OCI-LY7 (cell line): Measurements from ENCODE around the gene TMEM207. TPM values are rescaled to one million over a fixed set of nuclear protein-coding genes. Genes with fewer than 3 reads are reported as not detected.

Experiments
- BruUV-seq: library from RNA; stranded (reverse); fragments of 400-500 nt; replicated peaks from 2 replicates; lab custom pipeline; 2021; lab: Mats Ljungman, UMichigan
- CTCF ChIA-PET: fragments of 300-600 bp; sonication (Branson Sonifier 250); formaldehyde crosslinking; loops from one replicate; lab custom pipeline; 2022; ENCODE audit warnings: antibody characterized with exemption; ENCODE audit not compliant: unreplicated experiment; lab: Charles Lee
- POLR2A ChIA-PET: fragments of 300-600 bp; sonication (Branson Sonifier 250); formaldehyde crosslinking; loops from one replicate; lab custom pipeline; 2022; ENCODE audit warnings: antibody characterized with exemption; lab: Charles Lee
- DNase-seq: peaks from one replicate; pipeline ENCODE4 v3.0.0-alpha.2; 2015; ENCODE audit warnings: low spot score
- H2AFZ ChIP-seq: fragments of 200-600 bp; sonication (generic), shearing (Covaris generic); 2 replicates; pipeline ENCODE4 v1.6.1; 2014; ENCODE audit warnings: mild to moderate bottlenecking, antibody characterized with exemption, low read length, moderate library complexity
- H3K27ac ChIP-seq: fragments of 200-600 bp; sonication (generic); 2 replicates; pipeline ENCODE4 v1.5.1; 2014; ENCODE audit warnings: mixed run types, low read depth, mild to moderate bottlenecking, moderate library complexity, low read length, inconsistent platforms; ENCODE audit not compliant: poor library complexity, severe bottlenecking
- H3K36me3 ChIP-seq: fragments of 200-600 bp; sonication (generic); 2 replicates; pipeline ENCODE4 v1.6.1; 2014; ENCODE audit warnings: mild to moderate bottlenecking, antibody characterized with exemption, low read length, moderate library complexity, mixed read lengths; ENCODE audit not compliant: insufficient read depth
- H3K4me1 ChIP-seq: fragments of 200-600 bp; sonication (generic); 2 replicates; pipeline ENCODE4 v1.5.1; 2014; ENCODE audit warnings: mild to moderate bottlenecking, low read length; ENCODE audit not compliant: insufficient read depth, poor library complexity, severe bottlenecking
- H3K4me2 ChIP-seq: fragments of 200-600 bp; sonication (generic); 2 replicates; pipeline ENCODE4 v1.6.1; 2014; ENCODE audit warnings: mild to moderate bottlenecking, low read length
- H3K4me3 ChIP-seq: fragments of 200-600 bp; sonication (generic); 2 replicates; pipeline ENCODE4 v1.5.1; 2014; ENCODE audit warnings: mild to moderate bottlenecking, low read depth, low read length; ENCODE audit not compliant: poor library complexity, severe bottlenecking
- H3K79me2 ChIP-seq: fragments of 200-600 bp; sonication (generic); 2 replicates; pipeline ENCODE4 v1.6.1; 2016; ENCODE audit warnings: low read depth, mild to moderate bottlenecking, low read length, moderate library complexity, mixed read lengths; ENCODE audit not compliant: insufficient read depth
- H3K9me2 ChIP-seq: fragments of 200-600 bp; sonication (generic); 2 replicates; pipeline ENCODE4 v1.6.1; 2016; ENCODE audit warnings: mild to moderate bottlenecking, low read length, mixed read lengths; ENCODE audit not compliant: insufficient read depth
- H3K9me3 ChIP-seq: fragments of 200-600 bp; sonication (generic); 2 replicates; pipeline ENCODE4 v1.6.1; 2014; ENCODE audit warnings: mild to moderate bottlenecking, mixed run types, low read length, mixed read lengths
- H4K20me1 ChIP-seq: fragments of 200-600 bp; sonication (generic); 2 replicates; pipeline ENCODE4 v1.6.1; 2014; ENCODE audit warnings: mild to moderate bottlenecking, antibody characterized with exemption, low read length, moderate library complexity, mixed read lengths; ENCODE audit not compliant: insufficient read depth
- EZH2phosphoT487 ChIP-seq: fragments of 200-600 bp; sonication (generic); IDR thresholded peaks from 2 replicates; pipeline ENCODE4 v1.6.1; 2018; ENCODE audit warnings: low read depth, borderline replicate concordance, mild to moderate bottlenecking, mixed run types, antibody characterized with exemption, low read length, moderate library complexity, mixed read lengths
- intact Hi-C: fragments of 100-400 bp; cut with micrococcal nuclease; formaldehyde crosslinking; loops from one replicate; pipeline ENCODE4 v1.10.0; 2022; ENCODE audit not compliant: unreplicated experiment
- total RNA-seq, 2 experiments: library from RNA; depleted of rRNA in 1 of 2; stranded (reverse); fragments of >200 nt in 1 of 2; shearing (Covaris generic) in 1 of 2; gene quantifications; 2 replicates each; pipeline ENCODE4 v1.2.3, GENCODE V29; 2014 to 2022
- TF ChIP-seq, protein P1 (sequence below): fragments of 200-600 bp; sonication (generic); conservative IDR thresholded peaks from 2 replicates; pipeline ENCODE4 v1.5.1; 2014; ENCODE audit warnings: mild to moderate bottlenecking, antibody characterized with exemption, low read length, moderate library complexity, mixed read lengths

The TMEM207 gene
- total RNA-seq, 2 experiments from 2014 or later = not detected

DNA sequence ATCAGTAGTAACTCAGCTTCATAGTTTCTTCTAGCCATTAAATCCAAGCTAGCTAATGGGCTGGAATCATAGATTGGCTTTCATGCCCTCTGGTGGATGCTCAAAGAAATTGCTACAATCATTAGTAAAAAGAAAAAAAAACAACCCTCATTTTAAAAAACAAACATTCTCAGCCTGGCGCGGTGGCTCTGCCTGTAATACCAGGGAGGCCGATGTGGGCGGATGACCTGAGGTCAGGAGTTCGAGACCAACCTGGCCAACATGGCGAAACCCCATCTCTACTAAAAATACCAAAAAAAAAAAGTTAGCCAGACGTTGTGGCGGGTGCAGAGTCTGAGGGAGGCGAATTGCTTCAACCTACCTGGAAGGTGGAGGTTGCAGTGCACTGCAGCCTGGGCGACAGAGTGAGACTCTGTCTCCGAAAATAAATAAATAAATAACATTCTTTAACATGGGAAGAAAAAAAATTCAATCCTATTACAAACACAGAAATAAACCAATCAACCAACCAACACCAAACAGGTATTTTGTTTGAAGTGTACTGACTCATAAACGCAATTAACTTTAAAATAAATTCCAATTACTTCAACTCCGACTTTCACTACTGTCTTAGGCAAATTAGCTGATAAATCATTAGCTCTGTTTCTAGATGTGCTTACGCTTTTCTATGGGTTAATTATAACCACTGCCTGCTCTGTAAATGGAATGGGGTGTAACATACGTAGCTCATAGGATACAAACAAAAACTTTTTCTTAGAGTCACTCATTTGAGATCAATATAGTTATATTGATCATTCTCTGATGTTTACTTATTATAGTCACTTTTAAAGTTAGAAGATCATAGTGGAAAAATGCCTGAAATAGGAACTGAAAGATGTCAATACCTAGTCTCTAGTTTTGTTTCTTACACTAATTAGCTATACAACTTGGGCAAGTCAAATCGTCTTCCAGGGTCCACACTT is 24.9 kb downstream of the TMEM207 start:
- BruUV-seq = no TSS peak

GRCh38 chr3:190424108-190424477 is 25.6 kb downstream of the TMEM207 start:
- H3K9me2 ChIP-seq = no peaks in the 10 kb centered on the region
- H4K20me1 ChIP-seq = no peaks in the 10 kb centered on the region
- no peaks in the 10 kb centered on the region for H3K79me2 ChIP-seq
- DNase-seq = no peak
- CTCF ChIA-PET = no interaction called here
- intact Hi-C loops = loop anchor here (2.0 kb wide), 1 partner anchor 457 kb away; no protein-coding TSS in a partner anchor
- H3K9me3 ChIP-seq = no peaks in the 10 kb centered on the region
- no peak for TF ChIP-seq EZH2phosphoT487
- TF ChIP-seq, protein P1, sequence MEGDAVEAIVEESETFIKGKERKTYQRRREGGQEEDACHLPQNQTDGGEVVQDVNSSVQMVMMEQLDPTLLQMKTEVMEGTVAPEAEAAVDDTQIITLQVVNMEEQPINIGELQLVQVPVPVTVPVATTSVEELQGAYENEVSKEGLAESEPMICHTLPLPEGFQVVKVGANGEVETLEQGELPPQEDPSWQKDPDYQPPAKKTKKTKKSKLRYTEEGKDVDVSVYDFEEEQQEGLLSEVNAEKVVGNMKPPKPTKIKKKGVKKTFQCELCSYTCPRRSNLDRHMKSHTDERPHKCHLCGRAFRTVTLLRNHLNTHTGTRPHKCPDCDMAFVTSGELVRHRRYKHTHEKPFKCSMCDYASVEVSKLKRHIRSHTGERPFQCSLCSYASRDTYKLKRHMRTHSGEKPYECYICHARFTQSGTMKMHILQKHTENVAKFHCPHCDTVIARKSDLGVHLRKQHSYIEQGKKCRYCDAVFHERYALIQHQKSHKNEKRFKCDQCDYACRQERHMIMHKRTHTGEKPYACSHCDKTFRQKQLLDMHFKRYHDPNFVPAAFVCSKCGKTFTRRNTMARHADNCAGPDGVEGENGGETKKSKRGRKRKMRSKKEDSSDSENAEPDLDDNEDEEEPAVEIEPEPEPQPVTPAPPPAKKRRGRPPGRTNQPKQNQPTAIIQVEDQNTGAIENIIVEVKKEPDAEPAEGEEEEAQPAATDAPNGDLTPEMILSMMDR = no peak
- H3K4me2 ChIP-seq = no peak overlapping the region
- H2AFZ ChIP-seq = no peak overlapping the region
- no TSS peak for BruUV-seq
- H3K36me3 ChIP-seq = no peaks in the 10 kb centered on the region
- H3K27ac ChIP-seq = no peak overlapping the region
- H3K4me3 ChIP-seq = no peak overlapping the region
- no peaks in the 10 kb centered on the region for H3K4me1 ChIP-seq
- POLR2A ChIA-PET = interaction anchor here (0.7 kb wide), 1 partner anchor 76 kb away, joined by 3 read pairs; no protein-coding TSS in a partner anchor

More for the DNA sequence above, 24.9 kb downstream of the TMEM207 start:
- Histone ChIP-seq H3K27ac (no peak overlapping the region), H3K4me1 (no peaks in the 10 kb centered on the region), H3K4me3 (no peak overlapping the region), H2AFZ (peak overlapping the region; percentile 42; the same call in 1 of the 2 replicates), H3K36me3 (no peaks in the 10 kb centered on the region), H3K79me2 (no peaks in the 10 kb centered on the region), H4K20me1 (no peaks in the 10 kb centered on the region), H3K9me3 (no peaks in the 10 kb centered on the region), H3K4me2 (peak overlapping the region; percentile 40; the same call in 1 of the 2 replicates), H3K9me2 (no peaks in the 10 kb centered on the region)
- ChIA-PET CTCF (no interaction called here), POLR2A (interaction anchor here (1.2 kb wide), 1 partner anchor 38 kb away, joined by 3 read pairs; no protein-coding TSS in a partner anchor)
- DNase-seq = peak; percentile 55
- intact Hi-C loops = loop anchor here (2.0 kb wide), 1 partner anchor 458 kb away; no protein-coding TSS in a partner anchor
- TF ChIP-seq EZH2phosphoT487 = no peak
- TF ChIP-seq, protein P1 = peak; percentile 83
